Measurements from ENCODE around the gene PILRA. TPM values are rescaled to one million over a fixed set of nuclear protein-coding genes. Genes with fewer than 3 reads are reported as not detected.
"Not testable (repeated sequence)": the region's sequence is repeated elsewhere in the genome, so short reads cannot be mapped to it uniquely, and the experiment has no call there.

Gene PILRA
- polyA plus RNA-seq, 4 donors = 4.1 to 6.9 (median 4.9) TPM

GRCh38 chr7:100432621-100433275 is 59.5 kb downstream of the PILRA start:
- no peak for DNase-seq (ENCODE audit: low read depth in 4 of 4, low spot score in 3 of 4)

GRCh38 chr7:100433276-100433591 is 59.9 kb downstream of the PILRA start:
- no peak for DNase-seq (ENCODE audit: low read depth in 4 of 4, low spot score in 3 of 4)

- no peak for DNase-seq (ENCODE audit: low read depth in 4 of 4, low spot score in 3 of 4)
Observed at GRCh38 chr7:100433592-100434296, 60.5 kb downstream of the PILRA start.

DNA sequence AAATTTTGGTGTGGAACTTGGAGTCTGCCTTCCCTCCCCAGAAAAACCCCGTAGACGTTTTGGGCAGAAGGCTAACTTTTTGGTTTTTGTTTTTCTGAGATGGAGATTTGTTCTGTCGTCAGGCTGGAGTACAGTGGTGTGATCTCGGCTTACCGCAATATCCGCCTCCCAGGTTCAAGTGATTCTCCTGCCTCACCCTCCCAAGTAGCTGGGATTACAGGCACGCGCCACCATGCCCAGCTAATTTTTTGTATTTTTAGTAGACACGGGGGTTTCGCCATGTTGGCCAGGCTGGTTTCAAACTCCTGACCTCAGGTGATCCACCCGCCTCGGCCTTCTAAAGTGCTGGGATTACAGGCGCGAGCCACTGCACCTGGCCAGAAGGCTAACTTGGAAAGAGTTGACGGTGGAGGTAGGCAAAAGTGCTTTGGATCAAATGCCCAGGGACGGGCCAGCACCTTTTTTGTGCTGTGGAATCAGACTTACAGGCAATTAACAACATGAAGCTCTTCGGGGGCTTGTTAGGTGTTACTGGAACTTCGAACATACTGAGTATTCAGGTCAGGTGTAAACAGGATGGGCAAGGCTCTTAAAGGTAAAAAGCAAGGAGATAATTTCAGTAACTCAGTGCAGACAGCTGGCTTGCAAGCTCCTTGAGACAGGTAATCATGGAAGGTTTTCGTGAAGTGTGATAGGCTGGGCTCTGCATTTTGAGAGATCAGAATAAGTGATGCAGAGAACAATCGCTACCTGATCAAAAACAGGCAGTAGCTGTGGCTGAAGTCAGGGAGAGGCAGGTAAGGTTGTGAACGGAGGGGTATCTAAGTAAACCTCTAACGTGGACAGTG is 61.2 kb downstream of the PILRA start:
- DNase-seq (ENCODE audit: low read depth in 4 of 4, low spot score in 3 of 4) = no peak

DNA sequence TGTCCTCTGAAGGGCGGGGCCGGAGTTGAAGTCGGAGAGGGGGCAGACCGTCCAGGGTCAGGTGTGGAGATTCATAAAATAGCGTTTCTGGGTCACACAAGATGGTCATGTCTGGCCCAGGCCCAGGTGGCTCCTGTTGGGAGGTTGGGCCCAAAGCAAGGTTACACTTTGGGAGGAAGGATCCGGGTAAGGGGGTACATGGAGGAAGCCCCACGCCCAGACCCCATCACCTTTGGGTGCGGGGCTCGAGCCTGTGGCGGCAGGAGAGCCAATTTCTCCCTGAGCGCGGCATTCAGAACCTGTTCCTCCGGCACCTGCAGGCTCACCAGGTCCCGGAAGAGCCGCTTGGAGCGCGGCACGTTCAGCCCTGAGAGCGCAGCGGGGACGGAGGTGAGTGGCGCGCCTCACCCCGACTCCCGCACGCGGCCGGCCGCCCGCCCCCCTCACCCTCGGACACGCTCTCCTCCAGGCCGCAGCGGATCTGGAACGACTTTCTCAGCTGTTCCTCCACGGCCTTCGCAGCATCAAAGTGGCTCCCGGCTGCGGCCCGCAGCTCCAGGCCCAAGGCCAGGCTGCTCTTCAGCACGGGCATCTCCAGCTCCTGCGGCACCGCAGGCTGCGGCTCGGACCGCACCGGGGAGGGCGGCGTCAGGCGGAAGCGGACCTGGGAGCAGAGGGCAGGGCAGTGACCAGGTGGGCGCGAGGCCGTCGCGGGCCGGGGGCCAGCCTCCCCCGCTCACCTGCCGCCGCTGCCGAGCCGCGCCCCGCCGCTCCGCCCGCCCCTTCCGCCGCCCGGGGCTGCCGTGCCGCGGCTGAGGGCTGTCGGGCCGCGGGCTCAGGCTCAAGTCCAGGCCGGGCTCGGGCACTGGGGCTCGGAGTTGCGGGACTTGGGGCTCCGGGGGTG is 62.4 kb downstream of the PILRA start:
- DNase-seq (ENCODE audit: low read depth in 4 of 4, low spot score in 3 of 4) = no peak

DNA sequence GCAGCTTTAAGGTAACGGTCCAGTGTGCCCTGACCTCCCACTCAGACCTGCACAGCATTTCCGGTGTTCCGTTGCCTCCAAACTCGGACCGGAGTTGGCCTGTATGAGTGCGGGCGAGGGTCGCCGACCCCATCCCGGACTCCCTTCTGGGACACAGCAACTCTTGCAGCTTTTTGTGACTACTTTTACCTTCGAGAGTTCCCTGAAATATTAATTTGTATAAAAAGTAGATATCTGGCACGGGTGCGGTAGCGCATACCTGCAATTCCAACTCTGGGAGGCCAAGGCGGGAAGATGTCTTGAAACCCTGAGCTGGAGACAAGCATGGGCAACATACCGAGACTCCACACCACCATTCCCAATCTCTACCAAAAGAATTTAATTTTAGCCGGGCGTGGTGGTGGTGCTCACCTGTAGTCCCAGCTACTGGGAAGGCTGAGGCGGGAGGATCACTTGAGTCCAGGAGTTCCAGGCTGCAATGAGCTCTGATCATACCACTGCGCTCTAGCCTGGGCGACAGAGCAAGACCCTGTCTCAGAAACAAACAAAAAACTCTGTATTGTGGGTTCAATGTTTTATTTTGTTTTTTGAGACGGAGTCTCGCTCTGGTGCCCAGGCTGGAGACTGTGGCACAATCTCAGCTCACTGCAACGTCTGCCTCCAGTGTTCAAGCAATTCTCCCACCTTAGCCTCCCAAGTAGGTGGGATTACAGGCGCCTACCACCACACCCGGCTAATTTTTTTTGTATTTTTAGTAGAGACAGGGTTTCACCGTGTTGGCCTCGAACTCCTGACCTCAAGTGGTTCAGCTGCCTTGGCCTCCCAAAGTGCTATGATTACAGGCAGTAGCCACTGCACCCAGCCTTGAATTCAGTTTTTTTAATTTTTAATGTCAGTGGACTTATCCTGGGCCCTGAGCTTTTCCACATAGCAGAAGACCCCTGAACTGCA is 64.1 kb downstream of the PILRA start:
- no peak for DNase-seq (ENCODE audit: low read depth in 4 of 4, low spot score in 3 of 4)

GRCh38 chr7:100438172-100438571 is 64.9 kb downstream of the PILRA start:
- DNase-seq (ENCODE audit: low read depth in 4 of 4, low spot score in 3 of 4) = no peak

DNA sequence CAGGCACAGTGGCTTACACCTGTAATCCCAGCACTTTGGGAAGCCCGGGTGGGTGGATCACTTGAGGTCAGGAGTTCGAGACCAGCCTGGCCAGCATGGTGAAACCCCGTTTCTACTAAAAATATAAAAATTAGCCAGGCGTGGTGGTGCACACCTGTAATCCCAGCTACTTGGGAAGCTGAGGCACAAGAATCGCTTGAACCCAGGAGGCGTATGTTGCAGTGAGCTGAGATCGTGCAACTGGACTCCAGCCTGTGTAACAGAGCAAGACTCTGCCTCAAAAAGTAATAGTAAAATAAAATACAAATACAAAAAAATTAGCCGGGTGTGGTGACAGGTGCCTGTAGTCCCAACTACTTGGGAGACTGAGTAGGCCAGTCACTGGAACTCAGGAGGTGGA is 65.4 kb downstream of the PILRA start:
- not testable (repeated sequence) for DNase-seq (ENCODE audit: low read depth in 4 of 4, low spot score in 3 of 4)

DNA sequence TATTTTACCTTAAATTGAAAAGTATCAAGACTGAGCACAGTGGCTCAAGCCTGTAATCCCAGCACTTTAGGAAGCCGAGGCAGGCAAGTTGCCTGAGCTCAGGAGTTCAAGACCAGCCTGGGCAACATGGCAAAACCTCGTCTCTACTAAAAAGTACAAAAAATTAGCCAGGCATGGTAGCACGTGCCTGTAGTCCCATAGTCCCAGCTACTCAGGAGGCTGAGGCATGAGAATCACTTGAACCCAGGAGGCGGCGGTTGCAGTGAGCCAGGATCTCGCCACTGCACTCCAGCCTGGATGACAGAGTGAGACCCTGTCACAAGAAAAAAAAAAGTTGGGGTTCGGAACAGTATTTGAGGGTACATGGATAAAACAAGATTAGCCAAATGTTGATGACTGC is 66.0 kb downstream of the PILRA start:
- not testable (repeated sequence) for DNase-seq (ENCODE audit: low read depth in 4 of 4, low spot score in 3 of 4)

DNA sequence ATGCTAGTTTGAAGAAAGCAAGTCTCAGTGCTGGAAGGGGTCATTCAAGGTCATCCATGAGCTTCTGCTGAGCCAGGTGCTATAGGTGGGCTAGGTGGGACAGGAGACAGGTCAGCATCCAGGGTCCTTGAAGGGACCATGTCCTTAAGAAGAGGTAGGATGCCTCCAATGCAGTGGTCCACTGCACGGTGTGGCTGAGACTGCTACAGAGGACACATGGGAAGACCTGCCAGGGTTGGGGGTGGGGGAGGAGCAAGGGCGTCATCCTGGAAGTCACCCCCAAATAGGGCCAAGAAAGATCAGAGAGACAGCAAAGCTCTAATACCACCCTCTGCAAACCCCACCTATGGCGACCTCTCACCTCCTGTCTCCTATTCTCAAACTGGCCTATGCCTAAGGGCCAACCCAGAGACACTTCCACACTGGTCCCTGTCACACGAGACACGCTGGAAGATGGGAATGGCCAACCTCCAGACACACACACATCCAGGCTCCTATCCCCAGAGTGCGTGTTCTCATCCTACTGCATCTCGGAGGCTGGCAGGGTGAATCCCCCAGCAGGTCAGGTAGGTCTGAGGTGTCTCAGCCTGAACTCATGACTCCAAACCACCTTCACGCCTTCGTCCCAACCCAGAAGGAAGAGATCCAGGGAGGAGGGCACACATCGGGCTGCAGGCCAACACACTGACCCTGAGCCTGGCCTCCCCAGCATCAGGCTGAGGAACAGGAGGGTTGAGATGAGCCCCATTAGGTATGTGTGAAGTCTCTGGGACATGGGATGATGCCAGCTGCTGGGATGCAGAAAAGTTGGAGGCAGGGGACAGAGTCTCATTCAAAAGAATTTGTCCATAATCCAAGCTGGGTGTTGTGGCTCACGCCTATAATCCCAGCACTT is 68.6 kb downstream of the PILRA start:
- no peak for DNase-seq (ENCODE audit: low read depth in 4 of 4, low spot score in 3 of 4)

- no peak for DNase-seq (ENCODE audit: low read depth in 4 of 4, low spot score in 3 of 4)
Observed at GRCh38 chr7:100443096-100443840, 70.0 kb downstream of the PILRA start.

DNA sequence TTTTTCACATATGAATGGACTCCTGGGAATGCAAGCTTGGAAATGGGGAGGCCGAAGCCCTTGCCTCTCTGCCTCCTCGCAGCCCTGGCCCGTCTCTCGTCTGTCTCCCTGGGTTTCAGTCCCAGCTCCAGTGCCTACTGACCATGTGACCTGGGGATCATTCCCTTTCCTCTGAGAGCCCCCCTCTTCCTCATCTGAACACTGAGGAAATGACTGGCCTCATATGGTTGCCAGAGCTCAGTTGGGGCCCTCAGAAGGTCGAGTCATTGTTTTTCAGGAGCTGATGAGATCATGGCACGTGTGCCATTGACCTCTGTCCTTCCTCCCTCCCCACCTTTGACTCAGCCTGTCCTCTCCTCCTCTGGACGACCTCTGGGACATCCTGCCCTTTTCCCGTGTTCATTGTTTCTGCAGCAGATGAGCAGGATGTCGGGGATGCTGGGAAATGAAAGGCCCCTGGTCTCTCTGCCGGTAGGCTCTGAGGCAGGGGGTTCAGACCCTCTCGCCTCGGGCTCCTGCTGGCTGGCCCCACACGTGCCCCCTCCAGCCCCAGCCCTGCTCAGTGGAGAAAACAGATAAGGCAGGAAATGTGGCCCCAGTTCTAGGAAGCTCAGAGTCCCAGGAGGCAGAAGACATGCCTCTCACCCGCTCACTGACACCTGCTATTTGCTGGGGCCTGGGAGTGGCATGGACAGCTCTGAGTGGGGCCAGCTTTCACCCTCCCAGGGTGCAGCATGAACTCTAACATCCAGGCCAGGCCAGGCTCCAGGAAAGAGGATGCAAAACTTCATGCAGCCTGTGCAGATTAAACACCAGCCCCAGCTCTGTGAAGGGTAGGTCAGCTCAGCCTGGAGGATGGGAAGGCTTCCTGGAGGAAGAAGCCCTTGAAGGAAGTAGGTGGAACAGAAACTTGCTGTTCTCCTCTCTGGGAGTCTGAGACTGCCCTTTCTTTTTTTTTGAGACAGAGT is 71.3 kb downstream of the PILRA start:
- DNase-seq (ENCODE audit: low read depth in 4 of 4, low spot score in 3 of 4) = no peak

GRCh38 chr7:100446040-100446439 is 72.8 kb downstream of the PILRA start:
- no peak for DNase-seq (ENCODE audit: low read depth in 4 of 4, low spot score in 3 of 4)

DNA sequence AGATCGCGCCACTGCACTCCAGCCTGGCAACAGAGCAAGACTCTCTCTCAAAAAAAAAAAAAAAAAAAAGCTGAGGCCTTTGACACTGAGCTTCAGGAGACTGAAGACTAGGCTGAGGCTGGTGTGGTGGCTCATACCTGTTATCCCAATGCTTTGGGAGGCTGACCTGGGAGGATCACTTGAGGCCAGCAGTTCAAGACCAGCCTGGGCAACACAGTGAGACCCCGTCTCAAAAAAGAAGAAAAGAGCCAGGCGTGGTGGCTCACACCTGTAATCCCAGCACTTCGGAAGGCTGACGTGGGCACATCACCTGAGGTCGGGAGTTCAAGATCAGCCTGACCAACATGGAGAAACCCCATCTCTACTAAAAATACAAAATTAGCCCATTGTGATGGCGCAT is 74.1 kb downstream of the PILRA start:
- DNase-seq (ENCODE audit: low read depth in 4 of 4, low spot score in 3 of 4) = not testable (repeated sequence)

GRCh38 chr7:100449190-100449795 is 76.0 kb downstream of the PILRA start:
- DNase-seq (ENCODE audit: low read depth in 4 of 4, low spot score in 3 of 4) = no peak
